Stimulated activated CD4-positive, alpha-beta T cell treated with anti-CD3 and anti-CD28 coated beads, TNF-alpha, amount 100 ng/mL, for 48 hours (primary cell): ENCODE data around the gene SORBS1.
"Not testable (repeated sequence)": the region's sequence is repeated elsewhere in the genome, so short reads cannot be mapped to it uniquely, and the experiment has no call there.

Experiments
- DNase-seq, 3 donors: peaks; one replicate each; pipeline ENCODE4 v3.0.0-alpha.2; 2020; ENCODE audit warnings: low read depth in 3 of 3

SORBS1 gene

GRCh38 chr10:95350830-95351228 lies 210.3 kb downstream of the SORBS1 start:
- no peak for DNase-seq

GRCh38 chr10:95350219-95350829 lies 210.8 kb downstream of the SORBS1 start:
- no peak for DNase-seq

- DNase-seq, result not testable (repeated sequence)
Measured at GRCh38 chr10:95347402-95347766, 213.8 kb downstream of the SORBS1 start.

- DNase-seq, result no peak
Measured at GRCh38 chr10:95346715-95347401, 214.3 kb downstream of the SORBS1 start.

DNA sequence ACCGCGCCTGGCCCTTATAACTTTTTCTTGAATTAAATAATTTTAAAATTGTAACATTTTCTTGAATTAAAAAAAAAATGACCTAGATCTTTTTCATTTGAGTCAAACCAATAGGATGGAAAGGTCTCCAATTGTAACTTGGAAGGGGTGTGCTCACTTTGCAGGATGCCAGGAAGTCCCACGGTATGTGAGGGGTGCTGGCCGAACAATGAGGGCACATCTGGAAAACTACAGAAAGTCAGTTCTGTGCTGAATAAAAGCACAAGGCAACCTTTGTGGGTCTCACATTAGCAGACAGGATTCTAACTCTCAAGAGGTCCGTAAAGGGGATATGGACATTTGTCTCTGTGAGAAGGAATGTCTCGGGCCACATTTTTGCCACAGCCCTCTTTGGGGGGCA lies 217.6 kb downstream of the SORBS1 start:
- DNase-seq, result no peak

GRCh38 chr10:95341716-95342130 lies 219.4 kb downstream of the SORBS1 start:
- no peak for DNase-seq

GRCh38 chr10:95339863-95340262 lies 221.3 kb downstream of the SORBS1 start:
- DNase-seq, result no peak

DNA sequence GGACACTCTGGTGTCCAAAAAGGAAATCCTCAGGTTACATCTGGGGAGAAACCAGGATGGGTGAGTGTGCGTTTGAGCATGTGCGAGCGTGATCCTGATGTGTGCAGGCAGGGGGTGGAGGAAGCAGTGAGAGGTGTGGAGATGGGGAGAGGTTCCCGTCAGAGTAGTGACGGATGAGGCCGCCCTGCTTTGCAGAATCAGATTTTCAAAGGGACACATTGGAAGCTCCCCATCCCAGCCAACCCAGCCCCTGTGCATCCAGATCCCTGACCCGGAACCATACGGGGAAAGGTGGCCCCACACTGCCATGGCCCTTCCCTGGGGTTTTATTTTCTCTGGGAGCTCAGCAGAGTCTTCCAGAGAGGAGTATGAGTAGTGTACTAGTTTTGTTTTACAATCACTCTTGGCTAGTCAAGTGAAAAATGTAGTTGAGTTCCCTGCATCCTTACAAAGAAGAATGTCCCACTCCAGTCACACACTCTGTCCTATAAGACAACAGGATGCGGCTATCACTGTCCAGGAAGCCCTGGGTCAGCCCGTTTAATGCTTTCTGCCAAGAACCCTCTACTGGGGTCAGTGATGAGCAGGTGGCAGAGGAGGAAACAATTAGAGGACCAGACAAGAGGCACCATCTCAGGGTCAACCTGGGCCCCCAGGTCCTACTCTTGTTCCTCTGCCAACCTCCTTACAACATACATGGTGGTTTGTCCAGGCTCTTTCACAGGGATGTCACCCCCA lies 223.6 kb downstream of the SORBS1 start:
- DNase-seq, result no peak

DNA sequence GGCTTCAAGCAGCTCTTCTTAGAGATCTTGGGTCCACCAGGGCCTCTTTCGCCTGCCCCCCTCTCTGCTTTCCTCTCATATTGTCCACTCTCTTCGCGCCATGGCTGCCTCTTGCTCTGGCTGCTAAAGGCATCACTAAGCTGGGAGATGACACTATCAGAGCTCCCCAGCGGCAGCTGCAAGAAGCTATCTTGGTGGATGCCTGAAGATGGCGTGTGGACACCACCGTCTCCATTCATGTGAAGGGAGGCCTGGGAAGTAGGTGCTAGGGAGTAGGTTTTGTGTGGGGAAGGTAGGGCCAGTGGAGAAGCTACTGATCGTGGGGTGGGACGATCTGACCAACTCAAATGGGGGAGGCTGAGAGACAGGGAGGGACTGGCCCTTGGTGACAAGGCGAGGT lies 224.5 kb downstream of the SORBS1 start:
- DNase-seq, result no peak

GRCh38 chr10:95335933-95336699 lies 225.1 kb downstream of the SORBS1 start:
- no peak for DNase-seq

- no peak for DNase-seq
Measured at GRCh38 chr10:95334805-95335144, 226.4 kb downstream of the SORBS1 start.

DNA sequence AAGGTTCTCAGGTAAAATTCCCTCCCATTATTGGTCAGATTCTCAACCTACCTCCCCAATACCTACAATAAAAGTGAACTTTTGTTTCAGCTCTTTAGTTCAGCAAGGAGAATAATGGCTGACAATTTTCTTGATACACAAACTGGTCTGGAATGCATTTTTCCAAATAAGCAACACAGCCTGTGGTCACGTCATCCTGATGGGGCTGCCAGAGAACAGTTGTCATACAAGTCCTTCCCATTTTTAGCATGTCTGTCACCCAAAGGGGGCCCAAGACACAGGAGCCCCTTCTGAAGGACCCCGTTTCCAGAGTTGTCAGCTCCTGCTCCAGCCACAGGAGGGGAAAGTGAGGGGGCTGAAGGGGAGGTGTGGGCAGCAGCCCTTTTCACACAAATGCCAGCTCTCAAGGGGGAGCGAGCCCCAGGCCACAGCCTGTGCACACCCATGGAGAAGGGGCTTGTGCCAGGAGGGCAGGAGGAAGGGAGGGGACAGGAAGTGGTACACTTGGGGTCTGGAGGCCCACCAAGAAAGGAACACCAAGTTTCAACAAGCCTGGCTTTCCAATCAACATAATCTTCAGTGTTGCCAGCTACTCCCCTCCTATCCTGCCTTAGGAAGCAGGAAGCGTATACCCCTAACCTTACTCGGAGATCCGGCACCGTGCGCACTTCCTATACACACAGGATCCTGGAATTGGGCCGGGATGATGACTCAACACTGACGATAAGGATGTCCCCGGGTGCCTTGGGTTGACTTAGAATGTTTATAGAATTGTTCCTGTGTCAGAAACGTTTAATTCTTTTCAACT lies 227.0 kb downstream of the SORBS1 start:
- DNase-seq, result no peak

DNA sequence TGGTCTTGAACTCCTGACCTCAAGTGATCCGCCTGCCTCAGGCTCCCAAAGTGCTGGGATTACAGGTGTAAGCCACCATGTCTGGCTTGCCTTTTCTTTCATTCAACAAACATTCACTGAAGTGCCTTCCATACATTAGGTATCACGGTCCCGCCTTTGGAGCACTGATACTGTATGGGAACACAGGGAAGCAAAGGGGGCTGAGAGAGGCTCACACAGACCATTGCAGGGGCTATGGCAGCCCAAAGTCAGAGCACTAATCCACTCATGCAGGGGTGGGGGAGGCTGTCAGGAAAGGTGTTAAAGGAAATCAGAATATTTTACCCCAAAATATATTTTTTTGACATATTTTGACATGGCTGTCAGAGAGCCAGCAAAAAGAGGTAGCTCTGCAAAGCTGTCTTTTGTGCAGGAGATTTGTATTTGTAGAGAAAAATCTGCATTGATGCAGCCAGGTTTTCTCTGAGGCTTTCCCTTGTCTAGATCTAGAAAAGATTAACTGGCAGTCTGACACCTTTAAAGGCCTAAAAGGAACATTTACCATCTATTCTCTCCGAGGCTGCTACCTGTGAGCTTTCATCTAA lies 228.4 kb downstream of the SORBS1 start:
- DNase-seq, result no peak

DNA sequence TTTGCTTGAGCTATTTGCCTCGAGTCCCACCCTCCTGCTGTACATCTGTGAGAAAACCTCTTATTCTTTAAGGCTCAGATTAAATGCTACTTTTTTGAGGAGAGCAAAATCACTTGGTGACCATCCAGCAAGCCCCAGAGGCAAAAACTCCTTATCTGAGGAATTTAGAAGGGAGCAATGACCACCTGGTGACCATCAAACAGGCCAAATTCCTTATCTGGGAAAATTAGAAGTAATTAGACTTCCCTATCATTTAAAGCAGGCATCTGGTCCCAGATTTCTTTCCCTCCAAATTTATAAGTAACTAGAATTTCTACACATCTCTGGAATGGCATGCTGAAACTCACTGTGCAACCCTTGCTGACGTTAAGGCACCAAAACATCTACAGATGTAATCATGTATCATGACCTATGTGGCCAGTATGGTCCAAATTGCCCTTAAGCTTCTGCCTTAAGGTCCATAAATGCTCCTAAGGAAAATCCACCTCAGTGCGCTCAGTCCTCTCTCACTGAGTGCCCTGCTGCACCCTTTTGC lies 229.5 kb downstream of the SORBS1 start:
- no peak for DNase-seq

DNA sequence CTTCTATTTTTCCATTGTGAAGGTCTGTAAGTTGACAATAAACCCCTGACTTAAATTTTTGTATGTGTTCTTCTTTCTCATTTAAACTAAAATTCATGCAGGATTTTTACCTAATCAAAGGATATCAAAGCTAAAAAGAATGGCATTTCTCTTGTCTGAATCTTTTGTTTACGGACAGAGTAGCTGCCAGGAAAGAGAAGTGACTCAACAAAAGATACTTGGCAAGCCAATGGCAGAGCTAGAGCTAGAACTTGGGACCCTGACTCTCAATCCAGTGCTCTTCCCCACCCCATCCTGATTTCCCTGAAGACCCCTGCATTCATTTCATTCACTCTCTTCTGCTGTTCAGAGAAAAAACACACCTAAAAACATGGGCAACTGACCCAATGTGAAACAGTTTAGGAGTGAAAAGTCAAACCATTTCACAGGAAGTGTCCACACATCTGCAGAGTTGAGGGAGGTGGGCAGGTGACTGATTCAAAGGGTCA lies 230.2 kb downstream of the SORBS1 start:
- DNase-seq, result no peak

GRCh38 chr10:95329296-95329695 lies 231.9 kb downstream of the SORBS1 start:
- no peak for DNase-seq

DNA sequence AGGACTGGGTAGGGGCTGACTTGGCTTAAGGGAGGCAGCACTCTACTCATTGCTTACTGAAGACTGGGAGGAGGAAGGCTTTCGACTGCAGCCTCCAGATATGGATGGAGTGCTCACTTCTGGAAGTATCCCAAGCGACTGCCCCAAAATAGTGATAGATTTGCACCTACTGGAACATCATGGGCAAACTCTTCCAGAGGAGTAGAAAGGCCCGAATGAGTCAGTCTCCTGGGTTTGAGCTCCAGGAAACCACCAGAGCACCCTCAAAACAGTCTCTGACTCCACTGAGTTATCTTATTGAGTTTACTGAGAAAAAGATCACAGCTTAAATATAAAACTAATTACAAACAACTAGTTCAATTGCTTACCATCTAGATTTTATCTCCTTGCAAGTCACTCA lies 233.2 kb downstream of the SORBS1 start:
- no peak for DNase-seq

DNA sequence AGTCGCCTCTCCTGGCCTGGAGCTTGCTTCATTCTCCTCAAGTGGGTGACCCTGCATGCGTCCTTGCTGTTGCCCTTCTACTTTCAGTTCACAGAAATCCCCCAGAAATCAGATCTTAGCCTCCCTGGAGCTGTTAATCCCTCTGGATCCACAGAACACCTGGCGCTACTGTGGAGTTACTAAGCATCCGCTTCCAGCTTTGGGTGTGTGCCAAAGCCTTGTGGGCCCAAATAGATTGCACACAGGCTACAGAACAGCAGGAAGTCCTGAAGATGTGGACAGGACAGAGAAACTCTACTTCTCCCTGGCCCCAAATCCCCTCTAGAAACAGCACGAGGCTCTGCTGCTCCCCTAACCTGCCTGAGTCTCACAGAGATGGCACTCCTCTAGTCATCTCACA lies 233.8 kb downstream of the SORBS1 start:
- no peak for DNase-seq

DNA sequence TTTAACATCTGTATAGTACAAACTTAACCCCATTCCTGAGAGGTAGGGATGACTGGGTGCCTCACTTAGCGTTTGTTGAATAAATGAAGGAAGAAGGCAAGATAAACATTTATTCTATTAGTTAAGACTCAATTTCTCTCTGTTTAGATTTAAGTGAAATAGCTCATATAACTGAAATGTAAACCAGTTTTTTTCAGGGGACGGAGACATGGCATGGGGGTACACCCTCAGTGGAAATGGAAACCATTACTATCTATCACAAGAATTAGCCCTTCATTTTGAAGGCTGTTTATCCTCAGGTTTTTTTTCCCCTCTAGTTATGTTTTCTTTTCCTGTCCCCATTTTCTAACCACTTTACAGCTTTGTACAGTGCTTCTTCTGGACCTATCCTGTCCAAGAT lies 234.8 kb downstream of the SORBS1 start:
- no peak for DNase-seq

DNA sequence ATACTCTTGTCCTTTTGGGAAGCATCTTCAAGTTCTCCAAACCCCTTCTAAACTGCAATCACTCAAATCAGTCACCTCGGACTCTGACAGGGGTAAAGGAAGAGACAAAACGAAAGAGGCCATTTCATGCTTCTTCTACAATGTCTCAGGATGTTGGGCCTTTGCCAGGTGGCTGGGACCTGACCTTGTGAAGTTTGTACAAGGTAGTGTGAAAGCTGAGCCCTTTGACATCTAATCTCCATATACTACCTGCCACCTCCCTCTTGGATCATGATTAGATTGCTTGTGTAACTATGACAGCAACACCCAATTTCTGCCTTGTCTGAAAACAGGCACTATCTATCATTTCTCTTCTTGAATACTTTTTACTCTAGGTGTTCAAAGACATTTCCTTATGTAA lies 235.3 kb downstream of the SORBS1 start:
- DNase-seq, result no peak
